Esophagus squamous epithelium (tissue), 5 donors: ENCODE results near the gene HSPB9. TPM values are rescaled to one million over a fixed set of nuclear protein-coding genes. Genes with fewer than 3 reads are reported as not detected.

Experiments
- DNase-seq: peaks from one replicate; lab custom pipeline; 2025; lab: John Stamatoyannopoulos, UW
- H3K27ac ChIP-seq, 4 donors: fragments of 200-600 bp; sonication (generic); one replicate each; pipeline ENCODE4 v1.5.1; 2016 to 2019; ENCODE audit warnings: mild to moderate bottlenecking in 1 of 4
- H3K27me3 ChIP-seq, 4 donors: fragments of 200-600 bp; sonication (generic); 1 replicate in 3 of 4; 2 replicates in 1 of 4; pipeline versions ENCODE4 v1.5.1 to v1.6.0; 2017 to 2021; ENCODE audit warnings: antibody characterized with exemption in 1 of 4
- H3K36me3 ChIP-seq, 3 donors: fragments of 200-600 bp; sonication (generic); one replicate each; pipeline ENCODE4 v1.5.1; 2016 to 2019
- H3K4me1 ChIP-seq, 3 donors: fragments of 200-600 bp; sonication (generic); one replicate each; pipeline ENCODE4 v1.5.1; 2017 to 2019
- H3K4me3 ChIP-seq, 4 donors: fragments of 200-600 bp; sonication (generic); 1 replicate in 3 of 4; 2 replicates in 1 of 4; pipeline ENCODE4 v1.5.1; 2016 to 2019; ENCODE audit warnings: mild to moderate bottlenecking in 2 of 4, moderate library complexity in 1 of 4
- H3K9me3 ChIP-seq, 3 donors: fragments of 200-600 bp; sonication (generic); one replicate each; pipeline ENCODE4 v1.5.1; 2016 to 2019
- CTCF ChIP-seq, 6 experiments: fragments of 450-650 bp in 4 of 6; fragments of 200-600 bp in 2 of 6; sonication (generic) in 2 of 6; IDR thresholded peaks; one replicate each; pipeline ENCODE4 v1.5.1; 2016 to 2019; ENCODE audit warnings: antibody characterized with exemption in 6 of 6, mild to moderate bottlenecking in 4 of 6, moderate library complexity in 4 of 6
- POLR2A ChIP-seq, 4 donors: fragments of 450-650 bp; IDR thresholded peaks; one replicate each; pipeline ENCODE4 v1.6.1; 2017; ENCODE audit warnings: antibody characterized with exemption in 4 of 4, mild to moderate bottlenecking in 4 of 4, moderate library complexity in 3 of 4
- WGBS, 2 donors: methylation state at CpG; one replicate each; pipeline ENCODE4 v1.1.5; 2018; 5-methylcytosine and 5-hydroxymethylcytosine counted together
- intact Hi-C: fragments of 100-400 bp; cut with DNase I; formaldehyde crosslinking; loops from one replicate; pipeline ENCODE4 v1.15.0; 2022
- total RNA-seq, 4 donors: library from RNA; depleted of rRNA; stranded (reverse); fragments of >200 nt; gene quantifications; one replicate each; pipeline ENCODE4 v1.1.0, GENCODE V29; 2016
- donor health status: DM: yes; HTN: yes; CAD: no.

The HSPB9 gene
- total RNA-seq, result not detected

- H3K4me1 ChIP-seq, result peaks cover 19 to 50% (median 24%) of the 10 kb centered on the region in 3 donors
- no peaks in the 10 kb centered on the region for H3K27me3 ChIP-seq
- no peak for DNase-seq
- H3K4me3 ChIP-seq, result peak within 1 kb of the TSS; percentile 8 to 83 (median 36)
- intact Hi-C loops, result no loop called here
- 53 to 91% methylated on average over 10 to 30 of the region's 61 CpGs for WGBS, 2 donors
- H3K9me3 ChIP-seq, result no peaks in the 10 kb centered on the region
- TF ChIP-seq POLR2A (IDR thresholded peaks at IDR 0.05) (no peak), CTCF (IDR thresholded peaks at IDR 0.05) (no peak)
- peak within 1 kb of the TSS; percentile 39 to 72 (median 53) for H3K27ac ChIP-seq
- H3K36me3 ChIP-seq, result peaks cover 5 to 53% (median 15%) of the 10 kb centered on the region in 3 donors
Observed at GRCh38 chr17:42122371-42123303, at the start of gene HSPB9. Gene HSPB9 (plus strand): TSS chr17:42122804. CDS start chr17:42122851, 47 bp downstream.

- intact Hi-C loops, result no loop called here
- no peak overlapping the region for H3K27ac ChIP-seq
- TF ChIP-seq POLR2A (IDR thresholded peaks at IDR 0.05), result no peak
- TF ChIP-seq CTCF (IDR thresholded peaks at IDR 0.05), result no peak
- peaks cover 3 to 46% (median 10%) of the 10 kb centered on the region in 4 donors for H3K27me3 ChIP-seq
- no peaks in the 10 kb centered on the region for H3K36me3 ChIP-seq
- no peak for DNase-seq
- peaks cover 0 to 12% (median 10%) of the 10 kb centered on the region in 3 donors for H3K4me1 ChIP-seq
- H3K9me3 ChIP-seq, result no peaks in the 10 kb centered on the region
- 65 to 73% methylated on average over 6 of the region's 6 CpGs for WGBS, 2 donors
- H3K4me3 ChIP-seq, result no peak overlapping the region
Observed at GRCh38 chr17:42075789-42076188, 46.8 kb upstream of the HSPB9 start.

GRCh38 chr17:42076797-42077559 is 45.6 kb upstream of the HSPB9 start:
- WGBS, 2 donors, result 75 to 83% methylated on average over 4 of the region's 4 CpGs

GRCh38 chr17:42077755-42078154 is 44.8 kb upstream of the HSPB9 start:
- no peaks in the 10 kb centered on the region for H3K36me3 ChIP-seq
- no peaks in the 10 kb centered on the region for H3K9me3 ChIP-seq
- no peak overlapping the region for H3K27ac ChIP-seq
- H3K4me3 ChIP-seq, result no peak overlapping the region
- no peak for DNase-seq
- intact Hi-C loops, result no loop called here
- no CpG with 5 or more reads among the region's 5 CpGs for WGBS, 2 donors
- TF ChIP-seq CTCF (IDR thresholded peaks at IDR 0.05) (no peak), POLR2A (IDR thresholded peaks at IDR 0.05) (no peak)
- peaks cover 0 to 26% (median 2%) of the 10 kb centered on the region in 4 donors for H3K27me3 ChIP-seq
- H3K4me1 ChIP-seq, result peaks cover 0 to 1% (median 0%) of the 10 kb centered on the region in 3 donors

More at GRCh38 chr17:42076797-42077559, 45.6 kb upstream of the HSPB9 start:
- H3K4me1 ChIP-seq, result peaks cover 0 to 9% (median 7%) of the 10 kb centered on the region in 3 donors
- H3K27ac ChIP-seq, result no peak overlapping the region
- H3K9me3 ChIP-seq, result no peaks in the 10 kb centered on the region
- no peak overlapping the region for H3K4me3 ChIP-seq
- intact Hi-C loops, result no loop called here
- no peak for DNase-seq
- TF ChIP-seq CTCF (IDR thresholded peaks at IDR 0.05) (no peak), POLR2A (IDR thresholded peaks at IDR 0.05) (no peak)
- no peaks in the 10 kb centered on the region for H3K36me3 ChIP-seq
- H3K27me3 ChIP-seq, result peaks cover 2 to 34% (median 5%) of the 10 kb centered on the region in 4 donors
